Central memory CD4-positive, alpha-beta T cell (primary cell): Measurements from ENCODE around the gene CNIH2.
"Not testable (repeated sequence)": the region's sequence is repeated elsewhere in the genome, so short reads cannot be mapped to it uniquely, and the experiment has no call there.

Experiments
- DNase-seq: peaks from one replicate; pipeline ENCODE4 v3.0.0; 2022
- total RNA-seq, 3 experiments: gene quantifications; one replicate each; lab custom pipeline; 2026; lab: John Stamatoyannopoulos, UW

CNIH2 gene
- 0.11 to 0.77 (median 0.67) reads per million in 3 experiments for total RNA-seq

- DNase-seq, result peak; percentile 46
Measured at GRCh38 chr11:66277471-66278362, at the start of gene CNIH2. Gene CNIH2, plus strand, starts transcription at chr11:66278175. Its CDS starts 282 bp downstream, at chr11:66278457.

DNA sequence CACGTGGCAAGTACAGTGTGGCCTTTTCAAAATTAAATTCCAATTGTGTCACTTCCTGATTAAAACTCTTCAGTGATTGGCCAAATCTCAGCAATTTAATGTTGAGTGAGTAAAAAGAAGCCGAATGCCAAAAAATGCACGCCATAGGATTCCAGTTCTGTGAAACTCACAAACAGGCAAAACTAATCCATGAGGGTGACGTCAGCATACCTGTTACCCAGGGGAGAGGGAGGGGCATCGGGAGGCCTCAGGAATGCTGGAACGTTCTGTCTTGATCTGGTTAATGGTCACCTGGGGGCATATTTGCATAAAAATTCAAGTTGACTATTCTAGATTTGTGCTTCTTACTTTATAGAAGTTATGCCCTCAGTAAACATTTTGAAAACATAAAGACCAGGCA lies 49.5 kb upstream of the CNIH2 start:
- DNase-seq, result no peak

GRCh38 chr11:66230156-66230555 lies 47.8 kb upstream of the CNIH2 start:
- no peak for DNase-seq

GRCh38 chr11:66230978-66231377 lies 47.0 kb upstream of the CNIH2 start:
- DNase-seq, result no peak

GRCh38 chr11:66231561-66231960 lies 46.4 kb upstream of the CNIH2 start:
- no peak for DNase-seq

GRCh38 chr11:66232769-66233168 lies 45.2 kb upstream of the CNIH2 start:
- DNase-seq, result no peak

GRCh38 chr11:66233301-66233700 lies 44.7 kb upstream of the CNIH2 start:
- DNase-seq, result no peak

- DNase-seq, result no peak
Measured at GRCh38 chr11:66235141-66235540, 42.8 kb upstream of the CNIH2 start.

GRCh38 chr11:66237867-66238266 lies 40.1 kb upstream of the CNIH2 start:
- DNase-seq, result no peak

DNA sequence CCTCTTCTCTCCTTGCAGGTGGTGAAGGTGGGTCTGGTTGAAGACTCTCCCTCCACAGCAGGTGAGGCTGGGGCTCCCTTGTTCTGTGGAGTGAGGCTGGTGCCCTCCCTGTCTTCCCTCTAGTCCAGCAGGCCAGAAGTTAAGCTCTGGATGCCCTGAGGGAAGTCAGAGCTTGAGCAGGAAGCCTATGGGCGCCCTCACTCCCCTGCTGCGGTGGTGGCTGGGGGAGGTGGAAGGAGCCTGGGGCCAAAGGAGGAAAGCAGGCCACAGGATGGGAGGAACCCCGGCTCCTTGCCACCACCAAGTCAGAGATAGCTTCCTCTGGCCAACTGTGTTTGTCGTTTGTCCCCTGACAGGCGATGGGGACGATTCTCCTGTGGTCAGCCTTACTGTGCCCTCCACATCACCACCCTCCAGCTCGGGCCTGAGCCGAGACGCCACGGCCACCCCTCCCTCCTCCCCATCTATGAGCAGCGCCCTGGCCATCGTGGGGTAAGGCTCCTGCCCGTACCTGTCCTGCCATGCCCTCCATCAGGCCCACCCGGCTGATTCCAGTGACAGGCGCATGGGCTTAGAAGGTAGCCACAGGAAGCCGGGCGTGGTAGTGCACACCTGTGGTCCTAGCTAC lies 39.1 kb upstream of the CNIH2 start:
- no peak for DNase-seq

DNA sequence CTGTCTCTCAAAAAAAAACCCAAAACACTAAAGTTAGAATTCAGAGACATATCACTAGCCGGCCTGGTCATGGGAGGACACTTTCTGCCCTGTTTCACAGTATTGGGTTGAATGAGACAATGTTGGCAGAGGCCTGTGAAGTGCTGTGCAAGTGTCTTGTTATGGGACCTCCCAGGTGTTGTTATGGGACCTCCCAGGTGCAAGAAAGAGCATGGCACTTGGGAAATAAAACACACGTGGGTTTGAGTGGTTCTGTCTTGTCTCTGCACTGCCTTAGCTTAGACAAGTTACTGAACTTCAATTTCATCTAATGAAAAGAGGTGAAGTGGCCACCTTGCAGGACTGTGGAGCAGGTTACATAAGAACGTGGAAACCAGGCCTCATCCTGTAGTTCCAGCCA lies 38.5 kb upstream of the CNIH2 start:
- DNase-seq, result no peak

GRCh38 chr11:66239998-66240780 lies 37.8 kb upstream of the CNIH2 start:
- DNase-seq, result no peak

DNA sequence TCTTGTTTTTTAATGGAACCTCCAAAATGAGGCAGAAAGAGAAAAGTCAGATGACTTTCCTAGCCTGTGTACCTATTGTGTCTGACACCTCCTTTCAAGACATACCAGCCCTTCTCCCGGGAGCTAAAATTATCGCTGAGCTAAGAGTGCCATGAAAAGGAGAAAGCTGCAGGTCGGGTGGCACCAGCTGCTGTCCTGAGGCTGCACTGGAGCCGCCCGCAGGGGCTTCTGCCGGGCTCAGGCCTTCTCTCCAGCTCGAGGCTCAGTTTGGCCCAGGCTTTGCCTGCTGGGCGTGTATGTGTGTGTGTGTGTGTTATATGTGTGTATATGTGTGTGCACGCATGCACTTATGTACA lies 37.2 kb upstream of the CNIH2 start:
- DNase-seq, result no peak

DNA sequence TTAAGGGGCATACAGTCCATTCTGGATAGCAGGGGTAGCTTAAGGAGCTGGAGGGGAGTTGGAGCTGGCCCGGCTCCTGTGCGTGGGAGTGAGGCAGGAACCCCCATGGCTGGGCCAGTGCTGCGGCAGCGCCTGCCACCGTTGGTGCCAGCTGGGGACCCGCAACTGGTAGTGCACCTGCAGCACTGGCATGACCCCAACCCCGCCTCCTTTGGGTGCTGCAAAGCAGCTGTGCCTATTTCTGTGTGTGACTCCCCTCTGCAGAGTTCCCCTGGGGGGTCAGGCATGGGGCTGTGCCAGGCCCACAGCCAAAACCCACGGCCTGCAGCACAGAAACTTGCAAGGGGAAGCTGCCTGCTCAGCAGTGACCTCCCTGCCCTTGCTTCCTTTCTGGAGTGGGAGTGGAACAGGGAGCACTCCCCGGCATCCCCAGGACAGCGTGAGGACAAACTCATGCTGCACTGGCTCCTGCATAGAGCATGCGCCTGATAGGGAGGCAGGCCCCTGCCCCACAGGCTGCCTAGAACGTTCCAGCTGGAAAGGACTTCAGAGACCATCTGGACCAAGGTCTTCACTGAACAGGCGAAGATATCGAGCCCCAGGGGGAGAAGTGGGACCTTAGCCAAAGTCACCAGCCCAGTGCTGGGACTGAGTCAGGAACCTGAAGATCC lies 35.7 kb upstream of the CNIH2 start:
- DNase-seq, result no peak

DNA sequence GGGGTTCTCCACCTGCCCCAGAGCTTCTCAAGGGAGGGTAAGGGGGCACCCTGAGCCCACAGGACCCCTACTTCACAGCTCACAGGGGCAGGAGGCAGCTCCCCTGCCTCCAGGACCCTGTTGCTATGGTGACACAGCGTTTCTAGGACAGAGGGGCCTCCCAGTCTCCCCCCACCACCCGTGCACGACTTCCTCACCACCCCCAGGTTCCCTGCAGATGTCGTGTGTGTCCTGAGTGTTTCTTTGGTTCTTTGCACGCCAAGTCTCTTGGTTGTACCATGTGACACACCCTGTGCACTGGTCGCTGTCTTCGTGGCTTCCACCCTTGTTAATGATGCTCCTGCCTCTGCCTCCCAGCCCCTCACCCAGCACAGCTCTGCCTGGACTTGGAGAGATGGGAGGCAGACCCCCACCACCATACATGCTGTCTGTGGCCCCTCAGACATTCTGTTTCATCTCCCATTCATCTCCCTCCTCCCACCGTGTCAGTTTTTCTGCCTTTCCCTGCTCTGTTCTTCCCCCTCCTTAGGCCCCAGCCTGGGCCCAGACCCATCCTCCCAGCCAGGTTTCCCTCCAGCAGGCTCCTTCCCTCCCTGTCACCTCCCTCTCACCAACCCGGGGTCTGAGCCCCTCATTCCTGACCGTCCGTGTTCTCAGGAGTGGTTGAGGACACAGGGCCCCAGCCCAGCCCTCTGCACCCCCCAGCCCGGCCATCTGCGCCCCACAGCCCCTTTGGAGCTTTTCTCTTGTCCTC lies 34.0 kb upstream of the CNIH2 start:
- no peak for DNase-seq

GRCh38 chr11:66247295-66247694 lies 30.7 kb upstream of the CNIH2 start:
- no peak for DNase-seq

DNA sequence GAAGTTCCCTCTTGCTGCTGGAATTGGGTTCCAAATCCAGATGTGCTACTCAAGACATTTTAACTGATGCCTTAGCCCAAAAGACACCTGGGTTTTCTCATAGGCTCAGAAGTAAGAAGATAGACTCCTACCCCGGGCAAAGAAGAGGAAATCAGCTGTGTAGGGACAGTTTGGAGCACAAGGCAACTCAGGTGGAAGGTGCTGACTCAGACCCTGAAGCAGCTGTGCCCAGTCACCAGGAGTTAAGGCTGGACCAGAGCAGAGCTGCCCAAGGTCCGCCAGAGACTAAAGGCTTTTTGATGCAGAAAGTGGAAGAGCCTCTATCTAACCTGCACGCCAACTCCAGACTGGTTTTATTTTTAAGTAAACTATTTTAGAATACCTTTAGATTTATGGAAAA lies 30.2 kb upstream of the CNIH2 start:
- no peak for DNase-seq

- DNase-seq, result no peak
Measured at GRCh38 chr11:66248903-66249302, 29.1 kb upstream of the CNIH2 start.

DNA sequence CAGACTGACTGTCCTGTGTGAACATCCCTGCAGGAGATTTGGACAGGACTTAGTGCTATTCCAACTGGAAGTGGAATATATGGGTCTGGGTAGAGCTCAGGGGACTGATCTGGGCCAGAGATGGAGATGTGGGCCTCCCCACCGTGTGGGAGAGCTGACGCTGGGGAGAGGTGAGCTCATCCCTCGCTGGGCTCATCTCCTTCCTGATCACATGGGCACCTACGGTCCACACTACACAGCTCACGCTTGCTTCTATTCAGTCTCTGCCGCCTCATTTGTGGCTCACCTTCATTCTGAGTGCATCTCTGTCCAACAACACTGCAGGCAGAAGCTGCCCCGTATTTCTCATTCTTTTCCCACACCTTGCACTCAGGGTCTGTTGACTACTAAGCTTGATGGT lies 26.2 kb upstream of the CNIH2 start:
- no peak for DNase-seq

DNA sequence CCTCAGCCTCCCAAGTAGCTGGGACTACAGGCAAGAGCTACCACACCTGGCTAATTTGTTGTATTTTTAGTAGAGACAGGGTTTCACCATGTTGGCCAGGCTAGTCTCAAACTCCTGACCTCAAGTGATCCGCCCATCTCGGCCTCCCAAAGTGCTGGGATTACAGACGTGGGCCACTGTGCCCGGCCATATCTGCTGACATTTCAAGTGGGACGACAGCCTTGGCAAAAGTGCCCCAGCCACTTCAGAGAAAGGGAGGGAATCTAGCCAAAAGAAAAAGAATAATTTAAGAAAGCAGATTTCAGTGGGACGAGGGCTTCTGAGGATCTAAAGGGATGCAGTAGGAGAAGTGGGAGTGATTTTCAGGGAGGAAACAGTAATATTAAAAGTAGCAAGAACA lies 24.9 kb upstream of the CNIH2 start:
- not testable (repeated sequence) for DNase-seq

DNA sequence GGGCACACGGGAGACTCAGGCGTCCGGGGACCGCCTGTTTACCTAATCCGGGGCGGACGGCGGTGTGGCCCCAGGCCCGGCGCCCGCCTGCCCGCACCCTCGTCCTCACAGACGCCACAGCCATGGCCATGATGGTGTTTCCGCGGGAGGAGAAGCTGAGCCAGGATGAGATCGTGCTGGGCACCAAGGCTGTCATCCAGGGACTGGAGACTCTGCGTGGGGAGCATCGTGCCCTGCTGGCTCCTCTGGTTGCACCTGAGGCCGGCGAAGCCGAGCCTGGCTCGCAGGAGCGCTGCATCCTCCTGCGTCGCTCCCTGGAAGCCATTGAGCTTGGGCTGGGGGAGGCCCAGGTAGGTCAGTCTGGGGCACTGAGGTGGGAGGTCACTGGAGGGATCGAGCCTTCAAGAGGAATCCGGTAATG lies 19.5 kb upstream of the CNIH2 start:
- DNase-seq, result no peak

DNA sequence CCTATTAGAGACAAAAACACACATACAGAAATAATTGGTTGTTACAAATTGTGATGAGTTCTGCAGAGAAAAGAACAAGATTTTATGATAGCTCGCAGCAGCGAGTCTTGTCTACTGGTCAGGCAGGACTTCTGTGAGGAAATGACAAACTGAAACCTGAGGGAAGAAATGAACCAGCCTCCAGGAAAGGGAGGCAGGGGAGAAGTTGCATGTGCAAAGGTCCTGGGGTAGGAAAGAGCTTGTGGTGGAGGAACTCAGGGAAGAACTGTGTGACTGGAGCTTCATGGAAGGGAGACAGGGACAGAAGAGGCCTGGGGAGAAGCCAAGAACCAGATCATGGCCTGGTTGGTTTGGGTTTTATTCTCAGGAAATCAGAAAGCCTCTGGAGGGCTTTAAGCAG lies 18.8 kb upstream of the CNIH2 start:
- DNase-seq, result no peak
